B cell (primary cell): ENCODE measurements around the gene CDKAL1.

Experiments
- CTCF ChIP-seq: fragments of 200-600 bp; IDR thresholded peaks from one replicate; pipeline ENCODE4 v1.8.0; 2022; ENCODE audit warnings: antibody characterized with exemption, mild to moderate bottlenecking
- EZH2 ChIP-seq: IDR thresholded peaks from 2 replicates; pipeline ENCODE4 v1.6.1; 2012; ENCODE audit warnings: borderline replicate concordance, low read depth, mild to moderate bottlenecking, moderate library complexity, low read length; ENCODE audit not compliant: insufficient read depth, poor library complexity, severe bottlenecking

GRCh38 chr6:21235162-21235561 is 700.9 kb downstream of the CDKAL1 start:
- no peak for TF ChIP-seq CTCF
- TF ChIP-seq EZH2 = no peak
